GM23248 (cell line): Measurements from ENCODE around the gene SH3PXD2A. TPM values are rescaled to one million over a fixed set of nuclear protein-coding genes. Genes with fewer than 3 reads are reported as not detected.

ENCODE experiments used
- DNase-seq: peaks from one replicate; pipeline ENCODE4 v3.0.0-alpha.2; 2015
- H2AFZ ChIP-seq: fragments of 200-600 bp; sonication (generic); 2 replicates; pipeline ENCODE4 v1.6.1; 2016; ENCODE audit warnings: antibody characterized with exemption
- H3F3A ChIP-seq: fragments of 200-600 bp; sonication (generic); 2 replicates; pipeline ENCODE4 v1.6.1; 2016; ENCODE audit warnings: mild to moderate bottlenecking, antibody characterized with exemption, mixed run types; ENCODE audit not compliant: insufficient read depth
- H3K27ac ChIP-seq: fragments of 200-600 bp; sonication (generic); 2 replicates; pipeline ENCODE4 v1.5.1; 2016; ENCODE audit warnings: mild to moderate bottlenecking
- H3K27me3 ChIP-seq: fragments of 200-600 bp; sonication (generic); replicated peaks from 2 replicates; pipeline ENCODE4 v1.6.1; 2016; ENCODE audit warnings: mild to moderate bottlenecking; ENCODE audit not compliant: insufficient read depth
- H3K36me3 ChIP-seq: fragments of 200-600 bp; sonication (generic); 2 replicates; pipeline ENCODE4 v1.6.1; 2016; ENCODE audit warnings: low read depth, mild to moderate bottlenecking
- H3K4me1 ChIP-seq: fragments of 200-600 bp; sonication (generic); 2 replicates; pipeline ENCODE4 v1.6.1; 2016; ENCODE audit warnings: mild to moderate bottlenecking; ENCODE audit not compliant: insufficient read depth
- H3K4me2 ChIP-seq: fragments of 200-600 bp; sonication (generic); one replicate; pipeline ENCODE4 v1.6.1; 2016; ENCODE audit warnings: mild to moderate bottlenecking; ENCODE audit not compliant: unreplicated experiment
- H3K4me3 ChIP-seq: fragments of 200-600 bp; sonication (generic); 2 replicates; pipeline ENCODE4 v1.5.1; 2016; ENCODE audit warnings: mild to moderate bottlenecking
- H3K79me2 ChIP-seq: fragments of 200-600 bp; sonication (generic); 2 replicates; pipeline ENCODE4 v1.6.1; 2016; ENCODE audit warnings: mild to moderate bottlenecking; ENCODE audit not compliant: insufficient read depth
- H3K9ac ChIP-seq: fragments of 200-600 bp; sonication (generic); 2 replicates; pipeline ENCODE4 v1.6.1; 2016; ENCODE audit warnings: mild to moderate bottlenecking
- H3K9me2 ChIP-seq: fragments of 200-600 bp; sonication (generic); 2 replicates; pipeline ENCODE4 v1.6.1; 2016; ENCODE audit warnings: mixed run types, mild to moderate bottlenecking, moderate library complexity; ENCODE audit not compliant: insufficient read depth
- H3K9me3 ChIP-seq: fragments of 200-600 bp; sonication (generic); one replicate; pipeline ENCODE4 v1.6.1; 2017; ENCODE audit warnings: low read depth
- H4K20me1 ChIP-seq: fragments of 200-600 bp; sonication (generic); 2 replicates; pipeline ENCODE4 v1.6.0; 2016; ENCODE audit not compliant: insufficient read depth
- EZH2 ChIP-seq: fragments of 200-600 bp; sonication (generic); IDR thresholded peaks from 2 replicates; pipeline ENCODE4 v1.6.1; 2018; ENCODE audit warnings: antibody characterized with exemption, mild to moderate bottlenecking; ENCODE audit not compliant: insufficient read depth, poor library complexity, severe bottlenecking
- EZH2phosphoT487 ChIP-seq: fragments of 200-600 bp; sonication (generic); IDR thresholded peaks from 2 replicates; pipeline ENCODE4 v1.6.1; 2018; ENCODE audit warnings: antibody characterized with exemption, moderate library complexity, mild to moderate bottlenecking, low read depth; ENCODE audit not compliant: insufficient read depth
- WGBS, 2 experiments: methylation state at CpG; one replicate each; pipeline ENCODE4 v1.1.6; 2015 to 2017; ENCODE audit warnings: low lambda C conversion rate in 2 of 2, low coverage in 1 of 2; ENCODE audit errors: missing lambda C conversion rate in 2 of 2; 5-methylcytosine and 5-hydroxymethylcytosine counted together
- in situ Hi-C: fragments of 300-500 bp; cut with MboI; formaldehyde crosslinking; loops from 2 replicates; pipeline ENCODE4 v1.15.0; 2020
- polyA plus RNA-seq: library from polyadenylated mRNA; unstranded; fragments of >200 nt; fragmentation: Nextera tagmentation; extraction: Ambion mirVana; gene quantifications from 2 replicates; pipeline ENCODE4 v1.2.1, GENCODE V29; 2016
- total RNA-seq: library from RNA; depleted of rRNA; stranded (reverse); fragments of >200 nt; shearing (Covaris generic); gene quantifications from 2 replicates; pipeline ENCODE4 v1.2.3, GENCODE V29; 2014

SH3PXD2A gene
- total and polyA plus RNA-seq, 2 experiments from 2014 or later: 34.0 to 58.0 TPM

DNA sequence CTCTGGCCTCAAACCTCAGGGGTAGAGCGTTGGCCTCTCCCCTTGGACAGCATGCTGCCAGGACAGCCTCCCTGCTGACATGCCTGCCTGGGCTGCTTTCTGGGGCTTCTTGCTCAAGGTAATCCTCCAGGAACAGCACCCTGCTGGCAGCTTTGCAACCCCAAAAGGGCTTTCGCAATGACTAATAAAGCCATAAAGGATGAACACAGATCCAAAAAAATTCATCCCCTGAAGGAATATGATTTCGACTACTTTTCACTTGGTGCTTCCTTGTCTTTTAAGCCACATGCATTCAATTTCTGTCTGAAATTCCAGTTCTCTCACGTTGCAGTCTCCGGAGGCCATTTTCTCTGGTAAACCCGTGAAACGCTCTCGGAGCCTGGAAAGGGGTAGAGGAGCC lies 15.1 kb upstream of the SH3PXD2A start:
- no peaks in the 10 kb centered on the region for H3K9me2 ChIP-seq
- H3K27me3 ChIP-seq: no peaks in the 10 kb centered on the region
- H3K79me2 ChIP-seq: no peaks in the 10 kb centered on the region
- no peaks in the 10 kb centered on the region for H4K20me1 ChIP-seq
- peak overlapping the region; percentile 53 for H3K27ac ChIP-seq
- no peak overlapping the region for H3K4me3 ChIP-seq
- H3K36me3 ChIP-seq: no peaks in the 10 kb centered on the region
- 0 out of 2 replicates have a peak overlapping the region, but pooled peaks have one; percentile 13 for H3K9ac ChIP-seq
- DNase-seq: peak; percentile 81
- TF ChIP-seq EZH2 (no peak), EZH2phosphoT487 (no peak)
- in situ Hi-C loops: no loop called here
- H2AFZ ChIP-seq: peak overlapping the region; percentile 32; the same call in 1 of the 2 replicates
- peaks cover 24% of the 10 kb centered on the region for H3F3A ChIP-seq
- peaks cover 22% of the 10 kb centered on the region for H3K4me1 ChIP-seq
- H3K4me2 ChIP-seq: no peak overlapping the region
- 54 to 61% methylated on average over 8 of the region's 8 CpGs for WGBS, 2 experiments
- no peaks in the 10 kb centered on the region for H3K9me3 ChIP-seq

GRCh38 chr10:103869336-103869735 lies 14.0 kb upstream of the SH3PXD2A start:
- WGBS, 2 experiments: 78 to 79% methylated on average over 4 of the region's 4 CpGs

GRCh38 chr10:103868200-103868599 lies 12.8 kb upstream of the SH3PXD2A start:
- Histone ChIP-seq H3F3A (peaks cover 24% of the 10 kb centered on the region), H3K9me2 (no peaks in the 10 kb centered on the region), H3K27ac (no peak overlapping the region), H3K36me3 (no peaks in the 10 kb centered on the region), H3K4me1 (peaks cover 22% of the 10 kb centered on the region), H3K4me2 (no peak overlapping the region), H3K9me3 (no peaks in the 10 kb centered on the region), H3K9ac (no peak overlapping the region), H3K27me3 (no peaks in the 10 kb centered on the region), H3K79me2 (no peaks in the 10 kb centered on the region), H4K20me1 (no peaks in the 10 kb centered on the region), H2AFZ (no peak overlapping the region), H3K4me3 (no peak overlapping the region)
- no peak for DNase-seq
- in situ Hi-C loops: no loop called here
- TF ChIP-seq EZH2 (no peak), EZH2phosphoT487 (no peak)
- WGBS, 2 experiments: 92 to 100% methylated on average over 1 of the region's 1 CpG

More at GRCh38 chr10:103869336-103869735, 14.0 kb upstream of the SH3PXD2A start:
- TF ChIP-seq EZH2phosphoT487 (no peak), EZH2 (no peak)
- Histone ChIP-seq H3K36me3 (no peaks in the 10 kb centered on the region), H3F3A (peaks cover 24% of the 10 kb centered on the region), H3K4me1 (peaks cover 22% of the 10 kb centered on the region), H2AFZ (no peak overlapping the region), H3K27ac (no peak overlapping the region), H3K4me3 (no peak overlapping the region), H3K27me3 (no peaks in the 10 kb centered on the region), H3K4me2 (no peak overlapping the region), H3K9ac (no peak overlapping the region), H3K79me2 (no peaks in the 10 kb centered on the region), H3K9me3 (no peaks in the 10 kb centered on the region), H3K9me2 (no peaks in the 10 kb centered on the region), H4K20me1 (no peaks in the 10 kb centered on the region)
- in situ Hi-C loops: no loop called here
- no peak for DNase-seq

- no peaks in the 10 kb centered on the region for H3K27me3 ChIP-seq
- in situ Hi-C loops: loop anchor here (5.0 kb wide), 1 partner anchor 149 kb away; no protein-coding TSS in a partner anchor
- no peak overlapping the region for H2AFZ ChIP-seq
- peaks cover 4% of the 10 kb centered on the region; the same call in 1 of the 2 replicates for H3F3A ChIP-seq
- H3K4me2 ChIP-seq: no peak overlapping the region
- H3K36me3 ChIP-seq: no peaks in the 10 kb centered on the region
- no peaks in the 10 kb centered on the region for H3K9me2 ChIP-seq
- no peaks in the 10 kb centered on the region for H4K20me1 ChIP-seq
- TF ChIP-seq EZH2 (no peak), EZH2phosphoT487 (no peak)
- H3K79me2 ChIP-seq: no peaks in the 10 kb centered on the region
- DNase-seq: peak; percentile 90
- H3K4me3 ChIP-seq: no peak overlapping the region
- peaks cover 5% of the 10 kb centered on the region; the same call in 1 of the 2 replicates for H3K4me1 ChIP-seq
- no peak overlapping the region for H3K27ac ChIP-seq
- no peak overlapping the region for H3K9ac ChIP-seq
- no peaks in the 10 kb centered on the region for H3K9me3 ChIP-seq
- WGBS, 2 experiments: 35 to 41% methylated on average over 1 of the region's 1 CpG
These were observed 6.1 kb upstream of the SH3PXD2A start for GRCh38 chr10:103861505-103861904.
